ENCODE measurements around the gene PRXL2B. TPM values are rescaled to one million over a fixed set of nuclear protein-coding genes. Genes with fewer than 3 reads are reported as not detected.

The PRXL2B gene
- total RNA-seq, 1 donor: 15.1 TPM

GRCh38 chr1:2632561-2633361 is 46.2 kb downstream of the PRXL2B start, which contains the start of gene MMEL1:
MMEL1 (minus strand) TSS chr1:2633016; CDS start chr1:2629484, 3,532 bp downstream.
- no peak within 1 kb of the TSS for H3K4me3 ChIP-seq (ENCODE audit: low read depth, low read length)
- no peak for TF ChIP-seq CTCF (IDR thresholded peaks at IDR 0.05; ENCODE audit: insufficient read depth, low read depth, low read length)
- no peak for DNase-seq (ENCODE audit: low read depth)

GRCh38 chr1:2633366-2633935 is 46.9 kb downstream of the PRXL2B start:
- no peak for DNase-seq (ENCODE audit: low read depth)
- no peak overlapping the region for H3K4me3 ChIP-seq (ENCODE audit: low read depth, low read length)
- TF ChIP-seq CTCF (IDR thresholded peaks at IDR 0.05; ENCODE audit: insufficient read depth, low read depth, low read length): no peak

- TF ChIP-seq CTCF (IDR thresholded peaks at IDR 0.05; ENCODE audit: insufficient read depth, low read depth, low read length): no peak
- DNase-seq (ENCODE audit: low read depth): no peak
- no peak overlapping the region for H3K4me3 ChIP-seq (ENCODE audit: low read depth, low read length)
Observed at GRCh38 chr1:2633936-2634491, 47.4 kb downstream of the PRXL2B start.

GRCh38 chr1:2635361-2636010 is 48.9 kb downstream of the PRXL2B start:
- H3K4me3 ChIP-seq (ENCODE audit: low read depth, low read length): no peak overlapping the region
- TF ChIP-seq CTCF (IDR thresholded peaks at IDR 0.05; ENCODE audit: insufficient read depth, low read depth, low read length): no peak
- DNase-seq (ENCODE audit: low read depth): no peak

GRCh38 chr1:2636733-2637132 is 50.2 kb downstream of the PRXL2B start:
- TF ChIP-seq CTCF (IDR thresholded peaks at IDR 0.05; ENCODE audit: insufficient read depth, low read depth, low read length): no peak
- DNase-seq (ENCODE audit: low read depth): no peak
- no peak overlapping the region for H3K4me3 ChIP-seq (ENCODE audit: low read depth, low read length)

- no peak for DNase-seq (ENCODE audit: low read depth)
- TF ChIP-seq CTCF (IDR thresholded peaks at IDR 0.05; ENCODE audit: insufficient read depth, low read depth, low read length): no peak
- no peak overlapping the region for H3K4me3 ChIP-seq (ENCODE audit: low read depth, low read length)
Observed at GRCh38 chr1:2637442-2638145, 51.0 kb downstream of the PRXL2B start.

Data from fibroblast of villous mesenchyme (primary cell).